NCI-H1092 (cell line): ENCODE measurements around the gene C8A.

Experiments
- DNase-seq: peaks from one replicate; lab custom pipeline; 2025; lab: John Stamatoyannopoulos, UW

C8A gene

DNA sequence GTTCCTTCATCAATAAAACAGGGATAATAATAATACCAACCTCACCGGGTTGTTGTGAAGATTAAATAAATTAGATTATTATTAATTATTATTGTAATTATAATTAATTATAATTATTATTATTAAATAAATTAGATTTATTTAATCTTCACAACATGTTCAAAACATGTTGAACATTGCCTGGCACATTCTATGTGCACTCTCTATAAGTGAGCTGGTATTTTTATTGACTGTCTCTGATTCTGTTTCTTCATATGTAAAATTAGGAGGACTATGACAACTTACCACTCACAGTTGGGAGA lies 112.1 kb downstream of the C8A start:
- no peak for DNase-seq

- no peak for DNase-seq
Observed at GRCh38 chr1:56967355-56967754, 112.8 kb downstream of the C8A start.
